ENCODE data around the gene LRRC63.
"Not testable (repeated sequence)": the region's sequence is repeated elsewhere in the genome, so short reads cannot be mapped to it uniquely, and the experiment has no call there.

Gene LRRC63

GRCh38 chr13:46181840-46182490, 29.8 kb upstream of the LRRC63 start, which contains the start of gene LCP1:
TSS of gene LCP1 (minus strand) at chr13:46182177. CDS start at chr13:46159662, 22,515 bp downstream.
- no peak for DNase-seq

GRCh38 chr13:46182491-46182877, 29.2 kb upstream of the LRRC63 start:
- DNase-seq = no peak

GRCh38 chr13:46183018-46183946, 28.4 kb upstream of the LRRC63 start:
- DNase-seq = no peak

GRCh38 chr13:46184277-46184699, 27.4 kb upstream of the LRRC63 start:
- no peak for DNase-seq

GRCh38 chr13:46185634-46186033, 26.1 kb upstream of the LRRC63 start:
- no peak for DNase-seq

GRCh38 chr13:46192412-46192811, 19.3 kb upstream of the LRRC63 start:
- no peak for DNase-seq

GRCh38 chr13:46195016-46195415, 16.7 kb upstream of the LRRC63 start:
- DNase-seq = no peak

GRCh38 chr13:46197299-46198048, 14.3 kb upstream of the LRRC63 start:
- DNase-seq = no peak

GRCh38 chr13:46198696-46199193, 13.0 kb upstream of the LRRC63 start:
- DNase-seq = no peak

- DNase-seq = no peak
Observed at GRCh38 chr13:46202188-46202795, 9.4 kb upstream of the LRRC63 start.

- DNase-seq = no peak
Observed at GRCh38 chr13:46202966-46203365, 8.8 kb upstream of the LRRC63 start.

GRCh38 chr13:46206143-46206542, 5.6 kb upstream of the LRRC63 start:
- DNase-seq = no peak

GRCh38 chr13:46207828-46208227, 3.9 kb upstream of the LRRC63 start:
- no peak for DNase-seq

GRCh38 chr13:46210362-46211083, 1.2 kb upstream of the LRRC63 start:
- no peak for DNase-seq

GRCh38 chr13:46211116-46211482, 629 bp upstream of the LRRC63 start:
- DNase-seq = no peak

- DNase-seq = no peak
Observed at GRCh38 chr13:46213242-46213641, 1.5 kb downstream of the LRRC63 start.

GRCh38 chr13:46214741-46215140, 3.0 kb downstream of the LRRC63 start:
- DNase-seq = not testable (repeated sequence)

GRCh38 chr13:46220234-46220633, 8.5 kb downstream of the LRRC63 start:
- not testable (repeated sequence) for DNase-seq

GRCh38 chr13:46229251-46229650, 17.5 kb downstream of the LRRC63 start:
- no peak for DNase-seq

- DNase-seq = no peak
Observed at GRCh38 chr13:46232281-46232680, 20.6 kb downstream of the LRRC63 start.

GRCh38 chr13:46235286-46235685, 23.6 kb downstream of the LRRC63 start:
- DNase-seq = no peak

- no peak for DNase-seq
Observed at GRCh38 chr13:46265292-46265691, 53.6 kb downstream of the LRRC63 start.
